GM10248 (cell line): ENCODE data around the gene PLEKHA6.

ENCODE experiments used
- CTCF ChIA-PET: fragments of 300-600 bp; sonication (Branson Sonifier 250); formaldehyde crosslinking; extraction: SDS; loops from one replicate; lab custom pipeline; 2021; ENCODE audit warnings: antibody characterized with exemption; lab: Yijun Ruan, JAX
- POLR2A ChIA-PET: fragments of 350-650 bp; sonication (Branson Sonifier 250); formaldehyde crosslinking; extraction: SDS; loops from one replicate; lab custom pipeline; 2020; ENCODE audit warnings: antibody characterized with exemption; lab: Yijun Ruan, JAX
- DNase-seq: peaks from one replicate; pipeline ENCODE4 v3.0.0; 2012; ENCODE audit errors: extremely low spot score
- TF ChIP-seq, protein P1 (sequence below): IDR thresholded peaks from 2 replicates; pipeline ENCODE4 v1.5.1; 2012; ENCODE audit warnings: mild to moderate bottlenecking, low read depth; ENCODE audit errors: extremely low read depth, missing control alignments, control extremely low read depth

The PLEKHA6 gene

DNA sequence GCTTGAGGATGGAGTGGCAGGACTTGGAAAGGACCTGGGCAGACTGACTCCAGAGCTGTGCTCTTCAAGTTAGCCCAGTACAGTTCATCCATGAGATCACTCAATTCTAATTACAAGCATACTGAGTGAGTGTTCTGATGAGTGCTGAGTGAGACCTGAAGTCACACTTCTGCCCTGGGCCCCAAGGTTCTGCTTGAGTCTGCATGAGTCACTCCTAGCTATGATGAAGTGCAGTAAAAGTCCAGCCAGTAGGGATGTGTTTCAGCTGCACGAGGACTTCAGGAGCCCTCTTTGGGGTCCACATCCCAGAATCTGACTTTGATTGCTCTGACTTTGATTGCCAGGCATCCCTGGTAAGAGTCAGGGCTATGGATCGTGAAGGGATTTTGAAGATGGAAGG, 35.8 kb downstream of the PLEKHA6 start:
- ChIA-PET POLR2A (no interaction called here), CTCF (interaction anchor here (1.9 kb wide), 1 partner anchor 117 kb away, joined by 6 read pairs; no protein-coding TSS in a partner anchor)
- DNase-seq: no peak
- TF ChIP-seq, protein P1, sequence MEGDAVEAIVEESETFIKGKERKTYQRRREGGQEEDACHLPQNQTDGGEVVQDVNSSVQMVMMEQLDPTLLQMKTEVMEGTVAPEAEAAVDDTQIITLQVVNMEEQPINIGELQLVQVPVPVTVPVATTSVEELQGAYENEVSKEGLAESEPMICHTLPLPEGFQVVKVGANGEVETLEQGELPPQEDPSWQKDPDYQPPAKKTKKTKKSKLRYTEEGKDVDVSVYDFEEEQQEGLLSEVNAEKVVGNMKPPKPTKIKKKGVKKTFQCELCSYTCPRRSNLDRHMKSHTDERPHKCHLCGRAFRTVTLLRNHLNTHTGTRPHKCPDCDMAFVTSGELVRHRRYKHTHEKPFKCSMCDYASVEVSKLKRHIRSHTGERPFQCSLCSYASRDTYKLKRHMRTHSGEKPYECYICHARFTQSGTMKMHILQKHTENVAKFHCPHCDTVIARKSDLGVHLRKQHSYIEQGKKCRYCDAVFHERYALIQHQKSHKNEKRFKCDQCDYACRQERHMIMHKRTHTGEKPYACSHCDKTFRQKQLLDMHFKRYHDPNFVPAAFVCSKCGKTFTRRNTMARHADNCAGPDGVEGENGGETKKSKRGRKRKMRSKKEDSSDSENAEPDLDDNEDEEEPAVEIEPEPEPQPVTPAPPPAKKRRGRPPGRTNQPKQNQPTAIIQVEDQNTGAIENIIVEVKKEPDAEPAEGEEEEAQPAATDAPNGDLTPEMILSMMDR: no peak

DNA sequence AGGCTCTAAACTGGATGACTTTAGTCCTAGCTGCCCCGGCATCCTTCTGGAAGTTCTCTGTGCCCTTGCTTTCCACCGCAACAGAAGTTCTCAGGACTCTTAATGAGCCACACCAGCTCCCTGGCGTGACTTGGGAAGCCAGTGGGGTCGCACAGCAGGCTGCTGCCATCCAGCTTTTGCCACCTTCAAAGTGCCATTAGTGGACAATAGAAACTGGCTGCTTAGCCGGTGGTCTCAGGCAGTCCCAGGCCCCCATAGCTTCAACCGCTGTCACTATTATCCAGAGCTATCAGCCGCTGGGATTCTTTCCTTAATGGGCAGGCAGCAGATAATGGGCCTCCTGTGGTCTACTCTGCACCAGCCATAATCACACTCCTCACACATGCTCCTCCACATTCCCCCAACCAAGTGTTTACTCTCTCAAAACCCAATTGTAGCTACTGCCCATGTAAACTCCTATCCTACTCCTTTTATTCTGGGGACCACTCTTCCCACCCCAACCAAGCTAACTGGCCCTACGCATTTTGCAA, 37.3 kb downstream of the PLEKHA6 start:
- TF ChIP-seq, protein P1: no peak
- no peak for DNase-seq
- ChIA-PET POLR2A (no interaction called here), CTCF (interaction anchor here (0.9 to 2.1 kb wide), 3 partner anchors 9 to 19 kb away, joined by 3 to 7 read pairs (median 5); no protein-coding TSS in a partner anchor)

DNA sequence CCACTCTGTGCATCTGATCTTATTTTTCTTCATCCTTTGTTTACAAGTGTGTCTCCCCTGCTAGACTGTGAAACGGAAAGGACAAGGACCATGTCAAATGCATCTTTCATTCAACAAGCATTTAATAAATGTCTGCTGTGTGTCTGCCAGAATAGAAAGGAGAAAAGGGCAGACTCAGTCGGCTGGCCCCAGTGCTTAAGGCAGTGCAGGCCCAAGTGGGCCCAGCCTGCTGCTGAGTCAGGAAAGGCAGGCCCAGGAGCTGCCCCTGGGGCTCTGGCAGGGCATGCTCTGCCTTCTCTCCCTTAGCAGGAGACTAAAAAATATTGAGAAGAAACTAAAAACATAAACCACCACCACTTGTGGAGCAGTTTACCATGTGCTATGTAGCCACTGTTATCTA, 38.1 kb downstream of the PLEKHA6 start:
- POLR2A ChIA-PET: no interaction called here
- no peak for DNase-seq

DNA sequence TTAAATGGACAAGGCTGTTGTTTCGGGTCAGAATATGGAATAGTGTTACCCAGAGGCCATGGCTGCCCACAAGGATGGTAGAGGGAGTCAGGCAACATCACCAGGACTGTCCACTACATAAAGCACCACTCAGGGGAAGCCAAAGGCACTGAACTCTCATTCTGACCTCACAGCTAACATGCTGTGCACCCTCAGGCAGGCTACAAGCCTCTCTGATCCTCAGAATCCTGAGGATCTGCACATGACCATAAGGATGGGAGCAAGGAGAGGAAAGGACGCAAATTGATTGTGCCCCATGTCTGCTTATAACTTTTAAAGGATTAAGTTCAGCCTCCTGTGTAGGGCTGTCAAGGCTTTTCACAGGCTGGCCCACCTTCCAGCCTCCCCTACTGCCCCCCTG, 38.7 kb downstream of the PLEKHA6 start:
- POLR2A ChIA-PET: no interaction called here
- CTCF ChIA-PET: interaction anchor here (2.1 kb wide), 1 partner anchor 20 kb away, joined by 5 read pairs; no protein-coding TSS in a partner anchor
- DNase-seq: no peak
- TF ChIP-seq, protein P1: no peak

More for the DNA sequence above, 38.1 kb downstream of the PLEKHA6 start:
- TF ChIP-seq, protein P1: no peak
- CTCF ChIA-PET: interaction anchor here (0.9 to 2.1 kb wide), 3 partner anchors 8 to 20 kb away, joined by 3 to 7 read pairs (median 5); no protein-coding TSS in a partner anchor

DNA sequence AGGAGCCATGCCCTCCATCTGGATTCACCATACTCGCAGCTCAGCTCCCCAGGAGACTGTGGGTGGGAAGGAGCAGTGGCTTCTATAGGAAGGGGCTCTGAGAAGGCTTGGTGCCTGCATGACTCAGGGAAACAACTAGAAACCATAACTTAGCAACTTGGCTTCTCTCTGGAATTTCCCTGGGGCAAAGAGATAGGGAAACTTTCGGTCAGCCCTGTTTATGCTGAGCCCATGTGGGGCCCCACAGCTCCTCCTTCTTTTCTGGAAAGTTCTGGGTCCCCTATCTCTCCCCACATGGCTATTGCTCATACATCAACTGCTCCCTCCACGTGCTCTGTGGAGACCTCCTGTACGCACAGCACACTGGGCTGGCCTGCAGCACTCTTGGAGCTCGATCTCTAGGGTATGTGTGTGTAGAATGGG, 39.3 kb downstream of the PLEKHA6 start:
- ChIA-PET CTCF (no interaction called here), POLR2A (no interaction called here)
- TF ChIP-seq, protein P1: no peak
- DNase-seq: no peak

DNA sequence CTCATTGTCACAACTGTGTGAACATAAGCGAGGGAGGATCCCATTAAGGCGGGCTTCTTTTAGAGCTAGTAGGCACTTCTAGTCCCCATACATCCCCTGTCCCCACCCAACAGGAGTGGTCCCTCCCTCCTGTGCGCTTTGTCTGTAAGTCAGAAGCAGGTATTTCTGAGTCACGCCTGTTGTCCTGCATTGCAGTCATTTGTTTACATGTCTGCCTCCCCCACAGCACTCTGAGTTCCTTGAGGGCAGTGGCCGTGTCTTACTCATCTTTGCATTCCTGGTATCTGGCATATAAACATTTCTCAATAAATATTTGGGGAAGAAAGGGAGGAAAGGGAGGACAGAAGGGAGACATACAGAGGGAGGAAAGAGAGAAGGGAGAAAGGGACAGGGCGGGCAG, 40.3 kb downstream of the PLEKHA6 start:
- CTCF ChIA-PET: interaction anchor here (1.3 kb wide), 1 partner anchor 44 kb away, joined by 3 read pairs; no protein-coding TSS in a partner anchor

More for the DNA sequence above, 40.3 kb downstream of the PLEKHA6 start:
- no peak for DNase-seq
- TF ChIP-seq, protein P1: no peak
- POLR2A ChIA-PET: no interaction called here
